ENCODE measurements around the gene LIME1. TPM values are rescaled to one million over a fixed set of nuclear protein-coding genes. Genes with fewer than 3 reads are reported as not detected.
A peak's percentile ranks its signal among the peaks of the same experiment; 100 is the strongest.

LIME1 gene
- total and polyA plus RNA-seq, 4 experiments from 2014 or later: 162 to 324 (median 233) TPM

DNA sequence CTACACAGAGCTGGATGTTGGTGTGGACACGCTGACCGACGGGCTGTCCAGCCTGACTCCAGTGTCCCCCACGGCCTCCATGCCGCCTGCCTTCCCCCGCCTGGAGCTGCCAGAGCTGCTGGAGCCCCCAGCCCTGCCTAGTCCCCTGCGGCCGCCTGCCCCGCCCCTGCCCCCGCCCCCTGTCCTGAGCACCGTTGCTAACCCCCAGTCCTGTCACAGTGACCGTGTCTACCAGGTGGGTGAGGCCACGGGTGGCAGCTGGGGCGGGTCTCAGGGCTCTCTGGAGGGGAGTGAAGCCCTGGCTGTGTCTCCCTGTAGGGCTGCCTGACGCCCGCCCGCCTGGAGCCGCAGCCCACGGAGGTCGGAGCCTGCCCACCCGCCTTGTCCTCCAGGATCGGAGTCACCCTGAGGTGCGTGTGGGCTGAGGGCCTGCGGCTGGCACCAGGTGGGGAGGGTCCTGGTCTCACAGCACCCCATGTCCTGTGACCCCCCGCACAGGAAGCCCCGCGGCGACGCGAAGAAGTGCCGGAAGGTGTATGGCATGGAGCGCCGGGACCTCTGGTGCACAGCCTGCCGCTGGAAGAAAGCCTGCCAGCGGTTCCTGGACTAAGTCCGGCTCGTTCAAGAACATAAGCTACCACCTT, 6.0 kb downstream of the LIME1 start:
- intact Hi-C loops (cut with micrococcal nuclease): no loop called here
- Histone ChIP-seq H3K4me1 (ENCODE audit: insufficient read depth, low read length) (peaks cover 23% of the 10 kb centered on the region), H3K4me3 (ENCODE audit: low read length in 2 of 2) (no peak overlapping the region), H3K27ac (ENCODE audit: low read depth, low read length) (no peak overlapping the region), H3K27me3 (ENCODE audit: insufficient read depth, low read length) (no peaks in the 10 kb centered on the region), H3K36me3 (ENCODE audit: insufficient read depth, low read length) (peaks cover 5% of the 10 kb centered on the region), H3K9me3 (ENCODE audit: control insufficient read depth in 1 of 2, low read length in 2 of 2) (no peaks in the 10 kb centered on the region)
- no peak for DNase-seq
- ChIA-PET POLR2A (ENCODE audit: partially characterized antibody) (interaction anchor here (0.9 to 3.8 kb wide), 7 partner anchors 8 to 225 kb away, joined by 3 to 53 read pairs (median 6); partner anchors contain the start of genes ARFRP1, PPDPF and ZGPAT), CTCF (ENCODE audit: partially characterized antibody) (interaction anchor here (0.7 kb wide), 1 partner anchor 14 kb away, joined by 3 read pairs; no protein-coding TSS in a partner anchor)
- peaks cover 0 to 2% (median 0%) of the 10 kb centered on the region in 4 donors for H3K4me1 Mint-ChIP-seq
- no peak overlapping the region for H3K27ac Mint-ChIP-seq
- no peaks in the 10 kb centered on the region for H3K27me3 Mint-ChIP-seq
- peaks cover 6 to 8% of the 10 kb centered on the region in 2 donors for H3K36me3 Mint-ChIP-seq
- H3K4me3 Mint-ChIP-seq: no peak overlapping the region
- no peaks in the 10 kb centered on the region for H3K9me3 Mint-ChIP-seq

DNA sequence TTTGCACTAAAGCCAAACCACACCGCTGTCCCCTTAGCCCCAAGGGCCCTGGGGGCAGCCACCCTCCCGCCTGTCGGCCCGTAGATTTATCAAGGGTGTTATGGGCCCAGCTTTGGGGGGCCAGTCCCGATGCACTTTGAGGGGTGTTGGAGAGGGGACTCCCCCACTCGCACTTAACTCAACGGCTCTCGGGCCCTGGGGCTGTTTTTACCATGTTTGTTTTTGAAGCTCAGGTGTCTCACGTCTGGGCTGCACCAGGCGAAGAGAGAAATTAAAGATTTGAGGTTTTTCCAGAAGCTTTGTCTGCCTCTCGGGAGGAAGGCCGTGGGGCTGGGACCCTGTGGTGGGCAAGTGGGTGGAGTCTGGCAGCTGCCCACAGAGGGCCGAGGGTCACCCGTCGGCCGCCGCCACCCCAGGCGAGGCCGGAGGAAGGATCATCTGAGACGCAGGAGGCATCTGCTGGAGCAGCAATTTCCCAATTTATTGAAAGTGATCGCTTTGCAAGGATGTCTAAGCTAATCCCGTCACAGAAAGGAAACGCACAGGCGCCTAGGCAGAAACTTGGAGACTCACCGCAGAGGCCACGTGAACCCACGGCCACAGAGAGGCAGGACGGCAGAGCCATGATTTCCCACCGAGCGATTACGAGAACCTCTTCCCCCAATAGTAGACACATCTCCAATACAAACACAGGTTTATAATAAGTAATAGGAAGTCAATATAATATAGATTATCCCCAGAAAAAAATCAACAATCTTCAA, 6.9 kb downstream of the LIME1 start:
- CTCF ChIA-PET (ENCODE audit: partially characterized antibody): interaction anchor here (0.7 to 1.1 kb wide), 2 partner anchors 13 to 43 kb away, joined by 3 read pairs; no protein-coding TSS in a partner anchor
- DNase-seq: no peak
- Mint-ChIP-seq H3K9me3 (no peaks in the 10 kb centered on the region), H3K4me1 (peaks cover 0 to 2% (median 0%) of the 10 kb centered on the region in 4 donors), H3K4me3 (peak overlapping the region in 3 of 8 donors; percentile 4 to 26 (median 13)), H3K27ac (peak overlapping the region in 3 of 7 donors; percentile 42 to 66 (median 59)), H3K27me3 (no peaks in the 10 kb centered on the region), H3K36me3 (peaks cover 6 to 8% of the 10 kb centered on the region in 2 donors)
- Histone ChIP-seq H3K4me1 (ENCODE audit: insufficient read depth, low read length) (peaks cover 18% of the 10 kb centered on the region), H3K27ac (ENCODE audit: low read depth, low read length) (no peak overlapping the region), H3K9me3 (ENCODE audit: control insufficient read depth in 1 of 2, low read length in 2 of 2) (no peaks in the 10 kb centered on the region), H3K36me3 (ENCODE audit: insufficient read depth, low read length) (peaks cover 5% of the 10 kb centered on the region), H3K27me3 (ENCODE audit: insufficient read depth, low read length) (no peaks in the 10 kb centered on the region), H3K4me3 (ENCODE audit: low read length in 2 of 2) (no peak overlapping the region)
- intact Hi-C loops (cut with micrococcal nuclease): no loop called here
- POLR2A ChIA-PET (ENCODE audit: partially characterized antibody): interaction anchor here (0.9 to 3.8 kb wide), 4 partner anchors 7 to 224 kb away, joined by 3 to 53 read pairs (median 5); partner anchors contain the start of genes ARFRP1 and ZGPAT

DNA sequence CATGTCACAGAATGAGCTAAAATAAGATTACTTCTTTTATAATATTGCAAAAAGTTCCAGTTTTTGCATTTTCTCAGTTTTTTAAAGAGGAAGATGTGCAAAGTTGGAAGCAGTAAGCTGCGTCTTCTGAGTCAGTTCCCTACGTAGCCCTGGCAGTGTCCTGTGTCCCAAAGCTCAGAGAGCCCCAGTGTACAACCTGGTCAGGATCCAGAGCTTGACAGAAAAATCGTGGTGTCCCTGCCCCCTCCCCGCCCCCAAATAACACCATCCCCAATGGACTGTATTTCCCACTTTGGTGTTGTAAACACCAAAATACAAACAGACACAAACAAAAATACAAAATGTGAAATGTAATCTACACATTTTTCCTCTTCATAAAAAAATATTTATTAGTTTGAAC, 7.7 kb downstream of the LIME1 start:
- no peak overlapping the region for H3K27ac ChIP-seq (ENCODE audit: low read depth, low read length)
- H3K27me3 ChIP-seq (ENCODE audit: insufficient read depth, low read length): no peaks in the 10 kb centered on the region
- no peaks in the 10 kb centered on the region for H3K9me3 Mint-ChIP-seq
- no peak overlapping the region for H3K4me3 Mint-ChIP-seq
- H3K4me1 ChIP-seq (ENCODE audit: insufficient read depth, low read length): peaks cover 13% of the 10 kb centered on the region
- H3K36me3 ChIP-seq (ENCODE audit: insufficient read depth, low read length): peaks cover 5% of the 10 kb centered on the region
- no peaks in the 10 kb centered on the region for H3K27me3 Mint-ChIP-seq
- H3K4me3 ChIP-seq (ENCODE audit: low read length in 2 of 2): no peak overlapping the region
- ChIA-PET POLR2A (ENCODE audit: partially characterized antibody) (interaction anchor here (0.9 to 1.3 kb wide), 2 partner anchors 37 to 101 kb away, joined by 3 to 7 read pairs; partner anchors contain the start of genes ARFRP1 and ZGPAT), CTCF (ENCODE audit: partially characterized antibody) (interaction anchor here (1.1 kb wide), 1 partner anchor 42 kb away, joined by 3 read pairs; no protein-coding TSS in a partner anchor)
- intact Hi-C loops (cut with micrococcal nuclease): no loop called here
- H3K4me1 Mint-ChIP-seq: peaks cover 0 to 5% (median 4%) of the 10 kb centered on the region in 4 donors
- no peak for DNase-seq
- peaks cover 6 to 8% of the 10 kb centered on the region in 2 donors for H3K36me3 Mint-ChIP-seq
- peak overlapping the region in 2 of 7 donors; percentile 59 to 80 for H3K27ac Mint-ChIP-seq
- H3K9me3 ChIP-seq (ENCODE audit: control insufficient read depth in 1 of 2, low read length in 2 of 2): no peaks in the 10 kb centered on the region

DNA sequence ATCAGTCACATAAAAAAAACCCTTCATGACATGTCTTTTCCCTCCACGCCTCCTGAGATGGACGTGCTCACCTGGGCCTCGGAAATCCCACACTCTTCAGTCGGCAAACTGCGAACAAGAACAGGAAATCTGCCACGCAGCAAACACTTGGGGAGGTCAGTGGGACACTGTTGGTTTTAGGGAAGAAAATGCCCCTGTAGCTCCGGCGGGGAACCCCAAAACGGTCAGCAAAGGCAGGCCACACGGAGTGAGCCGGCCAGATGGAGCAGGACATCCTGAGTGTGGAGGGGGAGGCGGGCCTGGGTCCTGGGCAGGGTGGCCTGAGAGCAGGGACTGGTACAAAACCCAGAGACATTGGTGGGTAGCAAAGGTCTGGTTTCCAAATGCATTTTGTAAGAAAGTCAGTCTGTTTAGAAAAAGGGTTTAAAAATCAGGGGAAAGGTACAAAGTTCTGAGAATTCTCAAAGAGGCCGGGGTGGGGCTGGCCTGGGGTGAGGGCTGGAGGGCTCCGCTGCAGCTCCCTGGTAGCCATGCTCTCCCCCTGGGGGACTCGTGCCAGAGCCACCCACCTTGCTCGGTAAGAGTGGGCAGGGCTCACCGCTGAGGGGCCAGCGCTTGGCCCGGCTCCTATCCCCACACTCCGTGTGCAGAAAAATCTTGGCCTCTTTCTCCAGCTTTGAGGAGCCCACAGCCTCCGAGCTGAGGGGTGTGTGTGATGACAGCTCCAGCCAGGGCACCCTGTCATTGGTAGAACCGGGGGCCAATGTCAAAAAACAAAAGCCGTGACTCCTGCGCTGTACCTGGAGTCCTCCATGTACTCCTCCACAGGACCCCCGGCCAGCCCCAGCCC, 8.3 kb downstream of the LIME1 start:
- Mint-ChIP-seq H3K27me3 (no peaks in the 10 kb centered on the region), H3K4me1 (peaks cover 3 to 10% (median 6%) of the 10 kb centered on the region in 4 donors), H3K4me3 (no peak overlapping the region), H3K9me3 (no peaks in the 10 kb centered on the region), H3K36me3 (peaks cover 6 to 8% of the 10 kb centered on the region in 2 donors), H3K27ac (peak overlapping the region in 1 of 7 donors; percentile 80)
- H3K36me3 ChIP-seq (ENCODE audit: insufficient read depth, low read length): peaks cover 5% of the 10 kb centered on the region
- H3K4me3 ChIP-seq (ENCODE audit: low read length in 2 of 2): no peak overlapping the region
- DNase-seq: no peak
- H3K27me3 ChIP-seq (ENCODE audit: insufficient read depth, low read length): no peaks in the 10 kb centered on the region
- CTCF ChIA-PET (ENCODE audit: partially characterized antibody): interaction anchor here (1.1 kb wide), 1 partner anchor 42 kb away, joined by 3 read pairs; no protein-coding TSS in a partner anchor
- intact Hi-C loops (cut with micrococcal nuclease): no loop called here
- POLR2A ChIA-PET (ENCODE audit: partially characterized antibody): interaction anchor here (0.7 to 1.7 kb wide), 3 partner anchors 8 to 224 kb away, joined by 3 to 12 read pairs (median 7); partner anchors contain the start of genes ARFRP1, LIME1, PPDPF and ZGPAT
- H3K27ac ChIP-seq (ENCODE audit: low read depth, low read length): no peak overlapping the region
- peaks cover 17% of the 10 kb centered on the region for H3K4me1 ChIP-seq (ENCODE audit: insufficient read depth, low read length)
- H3K9me3 ChIP-seq (ENCODE audit: control insufficient read depth in 1 of 2, low read length in 2 of 2): no peaks in the 10 kb centered on the region

DNA sequence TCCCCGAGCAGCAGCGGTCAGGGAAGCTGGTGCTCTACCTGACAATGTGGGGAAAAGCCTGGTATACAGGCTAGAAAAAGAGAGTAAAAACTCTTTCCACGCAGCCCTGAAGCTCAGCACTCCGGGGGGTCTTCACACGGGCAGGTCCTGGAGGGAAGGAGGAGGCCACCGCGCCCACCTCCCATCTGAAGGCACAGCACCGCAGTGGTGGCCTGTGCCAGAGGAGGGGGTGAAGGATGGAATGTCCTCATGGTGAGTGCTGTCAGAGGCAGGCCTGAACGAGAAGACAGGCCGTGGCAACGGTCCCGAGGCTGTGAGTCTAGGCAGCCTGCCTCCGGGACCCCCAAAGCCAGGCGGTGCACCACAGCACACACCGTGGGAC, 9.0 kb downstream of the LIME1 start:
- H3K36me3 Mint-ChIP-seq: peaks cover 6 to 8% of the 10 kb centered on the region in 2 donors
- Histone ChIP-seq H3K36me3 (ENCODE audit: insufficient read depth, low read length) (peaks cover 5% of the 10 kb centered on the region), H3K9me3 (ENCODE audit: control insufficient read depth in 1 of 2, low read length in 2 of 2) (no peaks in the 10 kb centered on the region), H3K4me3 (ENCODE audit: low read length in 2 of 2) (no peak overlapping the region), H3K4me1 (ENCODE audit: insufficient read depth, low read length) (peaks cover 23% of the 10 kb centered on the region), H3K27me3 (ENCODE audit: insufficient read depth, low read length) (no peaks in the 10 kb centered on the region), H3K27ac (ENCODE audit: low read depth, low read length) (no peak overlapping the region)
- no peak overlapping the region for H3K4me3 Mint-ChIP-seq
- POLR2A ChIA-PET (ENCODE audit: partially characterized antibody): interaction anchor here (1.7 kb wide), 1 partner anchor 9 kb away, joined by 12 read pairs; the partner anchor contains the start of gene LIME1
- intact Hi-C loops (cut with micrococcal nuclease): no loop called here
- peaks cover 3 to 16% (median 7%) of the 10 kb centered on the region in 4 donors for H3K4me1 Mint-ChIP-seq
- no peaks in the 10 kb centered on the region for H3K27me3 Mint-ChIP-seq
- H3K9me3 Mint-ChIP-seq: no peaks in the 10 kb centered on the region
- H3K27ac Mint-ChIP-seq: no peak overlapping the region
- CTCF ChIA-PET (ENCODE audit: partially characterized antibody): no interaction called here
- no peak for DNase-seq

DNA sequence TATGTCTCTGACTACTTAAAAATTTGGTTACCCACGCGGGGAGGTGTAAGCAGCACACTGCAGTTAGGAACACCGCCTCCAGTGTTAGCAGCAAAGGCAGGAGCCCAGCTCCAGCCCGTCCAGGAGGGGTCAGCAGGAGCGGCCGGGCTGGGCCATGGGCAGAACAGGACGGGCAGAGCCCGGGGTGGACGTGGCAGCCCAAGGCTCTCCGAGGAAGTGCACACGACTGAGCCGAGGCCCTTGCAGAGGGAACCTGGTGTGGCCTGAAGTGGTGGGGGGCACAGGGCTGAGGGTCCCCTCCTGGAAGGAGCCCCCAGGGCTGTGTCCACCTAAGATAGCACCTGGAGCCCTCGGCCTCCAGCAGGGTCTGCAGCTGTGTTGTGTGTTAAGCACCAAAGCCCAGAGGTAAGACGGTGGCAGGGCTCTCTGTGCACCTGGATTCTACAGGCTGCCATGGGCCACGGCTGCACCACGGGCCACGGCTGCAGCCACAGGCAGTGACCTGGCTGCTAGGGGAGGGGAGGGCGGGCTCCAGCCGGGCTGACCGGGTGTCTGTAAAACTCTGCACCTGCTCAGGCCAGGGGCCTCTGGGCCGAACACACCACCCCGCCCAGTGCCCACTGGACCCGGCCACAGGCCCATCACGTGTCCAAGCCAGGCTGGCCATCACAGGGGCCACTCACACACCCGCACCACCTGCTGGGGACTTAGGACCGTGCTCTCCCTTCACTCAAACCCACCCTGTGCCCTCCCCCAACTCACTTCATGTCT, 9.7 kb downstream of the LIME1 start:
- Mint-ChIP-seq H3K27me3 (no peaks in the 10 kb centered on the region), H3K27ac (peak overlapping the region in 1 of 7 donors; percentile 62), H3K4me1 (peaks cover 5 to 23% (median 12%) of the 10 kb centered on the region in 4 donors), H3K9me3 (no peaks in the 10 kb centered on the region), H3K36me3 (peaks cover 6 to 8% of the 10 kb centered on the region in 2 donors), H3K4me3 (no peak overlapping the region)
- CTCF ChIA-PET (ENCODE audit: partially characterized antibody): no interaction called here
- Histone ChIP-seq H3K36me3 (ENCODE audit: insufficient read depth, low read length) (peaks cover 5% of the 10 kb centered on the region), H3K27ac (ENCODE audit: low read depth, low read length) (no peak overlapping the region), H3K27me3 (ENCODE audit: insufficient read depth, low read length) (no peaks in the 10 kb centered on the region), H3K4me1 (ENCODE audit: insufficient read depth, low read length) (peaks cover 25% of the 10 kb centered on the region), H3K4me3 (ENCODE audit: low read length in 2 of 2) (no peak overlapping the region), H3K9me3 (ENCODE audit: control insufficient read depth in 1 of 2, low read length in 2 of 2) (no peaks in the 10 kb centered on the region)
- POLR2A ChIA-PET (ENCODE audit: partially characterized antibody): interaction anchor here (1.7 kb wide), 1 partner anchor 10 kb away, joined by 12 read pairs; the partner anchor contains the start of gene LIME1
- no peak for DNase-seq
- intact Hi-C loops (cut with micrococcal nuclease): no loop called here

All from CD4-positive, alpha-beta memory T cell (primary cell).